Tibial artery (tissue), 4 donors: ENCODE measurements around the gene NRIP3.

Source experiments
- DNase-seq, 2 donors: peaks; one replicate each; pipeline ENCODE4 v3.0.0-alpha.2; 2019
- H3K27ac ChIP-seq, 2 donors: fragments of 200-600 bp; sonication (generic) in 1 of 2; 1 replicate in 1 of 2; 2 replicates in 1 of 2; pipeline ENCODE4 v1.5.1; 2018 to 2019; ENCODE audit warnings: mild to moderate bottlenecking in 1 of 2
- H3K27me3 ChIP-seq, 2 donors: fragments of 200-600 bp; sonication (generic) in 1 of 2; one replicate each; pipeline versions ENCODE4 v1.5.1 to v1.6.0; 2016 to 2019
- H3K36me3 ChIP-seq, 3 donors: fragments of 200-600 bp; sonication (generic) in 2 of 3; one replicate each; pipeline ENCODE4 v1.5.1; 2016 to 2019; ENCODE audit warnings: mild to moderate bottlenecking in 2 of 3
- H3K4me1 ChIP-seq, 4 donors: fragments of 200-600 bp; sonication (generic) in 2 of 4; 1 replicate in 3 of 4; 2 replicates in 1 of 4; pipeline ENCODE4 v1.5.1; 2016 to 2019
- H3K4me3 ChIP-seq, 2 donors: fragments of 200-600 bp; sonication (generic) in 1 of 2; 1 replicate in 1 of 2; 2 replicates in 1 of 2; pipeline ENCODE4 v1.5.1; 2018 to 2019; ENCODE audit warnings: mild to moderate bottlenecking in 2 of 2
- H3K9me3 ChIP-seq, 3 donors: fragments of 200-600 bp; sonication (generic) in 1 of 3; one replicate each; pipeline ENCODE4 v1.5.1; 2016 to 2019
- CTCF ChIP-seq, 2 experiments: fragments of 200-600 bp in 1 of 2; fragments of 450-650 bp in 1 of 2; IDR thresholded peaks; one replicate each; pipeline ENCODE4 v1.5.1; 2017 to 2019; ENCODE audit warnings: antibody characterized with exemption in 2 of 2, mild to moderate bottlenecking in 1 of 2, moderate library complexity in 1 of 2
- intact Hi-C: fragments of 100-400 bp; cut with DNase I; formaldehyde crosslinking; loops from one replicate; pipeline ENCODE4 v1.15.0; 2023; ENCODE audit warnings: low total_unique reads

Gene NRIP3

GRCh38 chr11:9037963-9038362 is 34.2 kb upstream of the NRIP3 start:
- no peaks in the 10 kb centered on the region for H3K4me1 ChIP-seq
- DNase-seq = no peak
- no peaks in the 10 kb centered on the region for H3K27me3 ChIP-seq
- intact Hi-C loops = no loop called here
- H3K27ac ChIP-seq = no peak overlapping the region
- H3K4me3 ChIP-seq = no peak overlapping the region
- peaks cover 0 to 6% (median 0%) of the 10 kb centered on the region in 3 donors for H3K36me3 ChIP-seq
- TF ChIP-seq CTCF (IDR thresholded peaks at IDR 0.05) = no peak
- H3K9me3 ChIP-seq = no peaks in the 10 kb centered on the region

GRCh38 chr11:9037046-9037780 is 33.4 kb upstream of the NRIP3 start:
- no peaks in the 10 kb centered on the region for H3K27me3 ChIP-seq
- H3K4me3 ChIP-seq = no peak overlapping the region
- no peak overlapping the region for H3K27ac ChIP-seq
- H3K4me1 ChIP-seq = no peaks in the 10 kb centered on the region
- intact Hi-C loops = no loop called here
- TF ChIP-seq CTCF (IDR thresholded peaks at IDR 0.05) = no peak
- no peaks in the 10 kb centered on the region for H3K9me3 ChIP-seq
- H3K36me3 ChIP-seq = peaks cover 0 to 6% (median 0%) of the 10 kb centered on the region in 3 donors
- no peak for DNase-seq

GRCh38 chr11:9030601-9031000 is 26.8 kb upstream of the NRIP3 start:
- TF ChIP-seq CTCF (IDR thresholded peaks at IDR 0.05) = no peak
- H3K36me3 ChIP-seq = no peaks in the 10 kb centered on the region
- no peak overlapping the region for H3K27ac ChIP-seq
- intact Hi-C loops = no loop called here
- no peak for DNase-seq
- H3K9me3 ChIP-seq = no peaks in the 10 kb centered on the region
- H3K4me1 ChIP-seq = no peaks in the 10 kb centered on the region
- H3K27me3 ChIP-seq = no peaks in the 10 kb centered on the region
- no peak overlapping the region for H3K4me3 ChIP-seq

- Histone ChIP-seq H3K4me3 (no peak overlapping the region), H3K36me3 (no peaks in the 10 kb centered on the region), H3K4me1 (no peaks in the 10 kb centered on the region), H3K27ac (no peak overlapping the region), H3K27me3 (no peaks in the 10 kb centered on the region), H3K9me3 (no peaks in the 10 kb centered on the region)
- no peak for DNase-seq
- TF ChIP-seq CTCF (IDR thresholded peaks at IDR 0.05) = no peak
- intact Hi-C loops = loop anchor here (5.0 kb wide), 1 partner anchor 88 kb away; no protein-coding TSS in a partner anchor
Measured at GRCh38 chr11:9029422-9029821, 25.6 kb upstream of the NRIP3 start.

GRCh38 chr11:9028581-9028980 is 24.8 kb upstream of the NRIP3 start:
- H3K27ac ChIP-seq = no peak overlapping the region
- H3K36me3 ChIP-seq = no peaks in the 10 kb centered on the region
- no peaks in the 10 kb centered on the region for H3K4me1 ChIP-seq
- no peaks in the 10 kb centered on the region for H3K27me3 ChIP-seq
- no peak overlapping the region for H3K4me3 ChIP-seq
- no peak for TF ChIP-seq CTCF (IDR thresholded peaks at IDR 0.05)
- no peak for DNase-seq
- intact Hi-C loops = loop anchor here (5.0 kb wide), 1 partner anchor 89 kb away; no protein-coding TSS in a partner anchor
- H3K9me3 ChIP-seq = no peaks in the 10 kb centered on the region
